G401 (cell line): ENCODE measurements around the gene TFIP11. TPM values are rescaled to one million over a fixed set of nuclear protein-coding genes. Genes with fewer than 3 reads are reported as not detected.

ENCODE experiments used
- DNase-seq: peaks from one replicate; pipeline ENCODE4 v3.0.0-alpha.2; 2015; ENCODE audit warnings: low spot score
- in situ Hi-C: cut with HindIII; loops from 2 replicates; pipeline ENCODE4 v1.10.0; 2016; ENCODE audit warnings: low sequenced_read_pairs, mixed read lengths
- total RNA-seq: library from RNA; depleted of rRNA; stranded (reverse); fragments of >200 nt; shearing (Covaris generic); gene quantifications from 2 replicates; pipeline ENCODE4 v1.2.3, GENCODE V29; 2014; rRNA removed

Gene TFIP11
- total RNA-seq, result 39.1 and 60.0 TPM in 2 replicates

GRCh38 chr22:26512149-26512793 lies at the start of gene TFIP11:
TSS of gene TFIP11 (minus strand) at chr22:26512473. CDS start at chr22:26510272, 2,201 bp downstream.
- DNase-seq, result peak; percentile 94
- in situ Hi-C loops, result no loop called here

DNA sequence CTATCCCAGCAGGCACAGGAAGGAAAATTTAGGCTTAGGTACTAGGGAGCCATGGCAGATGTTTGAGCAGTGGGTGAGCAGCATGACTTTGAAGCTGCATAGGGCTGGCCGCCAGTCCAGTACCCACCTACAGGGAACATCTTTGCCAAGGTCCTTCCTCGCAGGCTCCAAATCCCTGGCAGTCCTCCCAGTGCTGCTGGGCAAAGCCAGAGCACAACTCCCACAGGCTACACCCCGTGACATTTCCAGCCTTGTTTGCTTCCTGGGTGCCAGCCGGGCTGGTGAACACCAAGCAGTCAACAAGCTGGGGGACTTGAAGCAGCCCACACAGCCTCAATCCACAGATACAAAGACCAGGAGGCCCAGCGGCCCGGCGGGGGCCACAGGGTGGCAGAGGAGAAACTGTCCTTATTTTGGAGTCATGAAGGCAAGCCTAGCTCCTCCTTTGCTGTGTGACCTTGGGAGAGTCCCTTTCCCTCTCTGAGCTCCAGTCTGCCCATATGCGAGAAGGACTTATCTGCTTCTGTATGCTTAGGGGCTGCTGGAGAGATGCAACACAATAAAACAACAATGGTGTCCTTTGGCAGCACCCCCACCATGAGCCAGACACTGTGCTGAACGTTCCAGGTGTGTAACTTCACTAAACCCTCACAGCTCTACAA lies 49.6 kb upstream of the TFIP11 start:
- in situ Hi-C loops, result no loop called here
- DNase-seq, result no peak

DNA sequence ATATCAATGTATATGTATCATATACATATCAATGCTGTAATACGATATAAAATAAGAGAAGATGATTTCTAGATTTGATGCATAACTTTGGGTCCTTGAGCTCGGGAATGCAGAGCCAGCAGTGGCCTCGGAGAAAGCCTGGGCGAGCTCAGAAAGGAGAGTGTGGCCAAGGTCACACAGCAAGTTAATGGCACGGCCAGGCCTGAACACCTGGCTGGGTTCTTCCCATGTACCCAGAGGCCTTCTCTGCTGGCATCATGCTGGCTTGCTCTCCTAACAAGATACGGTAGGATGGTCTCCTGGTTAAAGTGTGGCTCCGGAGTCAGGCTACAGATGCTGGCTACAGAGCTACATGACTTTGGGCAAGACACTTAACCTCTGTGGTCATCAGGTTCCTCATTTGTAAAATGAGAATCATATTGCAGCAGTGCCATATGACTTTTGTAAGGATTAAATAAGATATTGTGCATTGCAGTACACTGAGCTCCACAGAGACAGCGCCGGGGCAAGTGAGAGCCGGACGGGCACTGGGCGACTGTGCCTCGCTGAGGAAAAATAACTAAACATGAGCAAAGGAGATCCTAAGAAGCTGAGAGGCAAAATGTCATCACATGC lies 47.8 kb upstream of the TFIP11 start:
- DNase-seq, result no peak

DNA sequence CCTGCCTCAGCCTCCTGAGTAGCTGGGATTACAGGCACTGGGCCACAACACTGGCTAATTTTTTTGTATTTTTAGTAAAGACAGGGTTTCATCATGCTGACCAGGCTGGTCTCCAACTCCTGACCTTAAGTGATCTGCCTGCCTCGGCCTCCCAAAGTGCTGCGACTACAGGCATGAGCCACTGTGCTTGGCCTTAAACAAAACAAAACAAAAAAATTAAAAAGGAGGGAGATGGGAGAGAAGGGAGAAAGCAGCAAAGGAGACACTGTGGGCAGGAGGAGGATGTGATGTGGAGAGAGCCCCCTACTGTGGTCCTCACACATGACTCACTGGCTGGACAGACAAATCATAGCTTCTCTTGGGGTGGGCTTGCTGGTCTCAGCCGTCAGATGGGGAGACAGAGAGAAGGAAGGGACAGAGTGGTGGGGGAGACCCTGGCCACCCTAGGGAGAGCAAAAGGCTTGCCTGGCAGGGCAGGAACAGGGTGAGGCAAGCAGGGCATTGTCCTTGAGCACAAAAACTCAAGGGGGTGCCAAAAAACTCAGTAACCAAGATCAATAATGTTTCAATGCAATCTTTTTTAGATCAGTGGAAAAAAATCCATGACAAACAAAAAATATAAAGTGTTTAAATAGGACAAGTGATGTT lies 46.1 kb upstream of the TFIP11 start:
- in situ Hi-C loops, result no loop called here
- DNase-seq, result no peak

More for the DNA sequence above, 47.8 kb upstream of the TFIP11 start:
- in situ Hi-C loops, result no loop called here

- in situ Hi-C loops, result no loop called here
These were observed 44.6 kb upstream of the TFIP11 start for GRCh38 chr22:26556904-26557303.

GRCh38 chr22:26555478-26555877 lies 43.2 kb upstream of the TFIP11 start:
- no peak for DNase-seq
- in situ Hi-C loops, result no loop called here

More at GRCh38 chr22:26556904-26557303, 44.6 kb upstream of the TFIP11 start:
- DNase-seq, result no peak

DNA sequence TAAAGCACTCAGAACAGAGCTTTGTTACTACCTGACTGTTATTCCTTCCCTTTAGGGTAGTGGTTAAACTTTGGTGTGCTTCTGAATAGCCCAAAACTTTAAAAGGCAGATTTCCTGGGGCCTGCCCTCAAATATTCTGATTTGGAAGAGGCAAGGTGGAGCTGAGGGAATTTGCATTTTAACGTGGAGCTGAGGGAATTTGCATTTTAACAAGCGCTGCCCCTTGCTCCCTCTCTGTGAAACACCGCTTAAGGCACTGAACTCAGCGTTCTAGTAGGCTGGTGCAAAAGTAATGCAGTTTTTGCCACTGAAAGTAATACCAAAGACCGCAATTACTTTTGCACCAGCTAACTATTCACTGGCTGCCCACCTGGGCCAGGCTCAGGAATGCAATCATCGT lies 42.7 kb upstream of the TFIP11 start:
- no peak for DNase-seq
- in situ Hi-C loops, result no loop called here

- in situ Hi-C loops, result no loop called here
- no peak for DNase-seq
These were observed 40.9 kb upstream of the TFIP11 start for GRCh38 chr22:26553056-26553752.

DNA sequence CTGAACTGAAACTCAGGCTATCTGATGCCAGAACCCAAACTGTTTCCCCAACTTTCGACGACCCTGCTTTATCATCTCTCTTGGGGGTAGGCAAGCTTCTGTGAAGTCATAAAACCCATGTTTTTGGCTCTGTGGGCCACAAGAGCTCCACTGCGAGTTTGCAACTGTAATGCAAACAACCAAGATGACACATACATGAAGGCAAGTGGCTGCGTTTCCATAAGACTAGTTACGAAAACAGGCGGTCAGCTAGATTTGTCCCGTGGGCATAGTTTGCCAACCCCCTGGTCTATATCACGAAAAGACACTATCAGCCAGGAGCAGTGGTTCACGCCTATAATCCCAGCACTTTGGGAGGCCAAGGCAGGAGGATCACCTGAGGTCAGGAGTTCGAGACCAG lies 40.2 kb upstream of the TFIP11 start:
- in situ Hi-C loops, result no loop called here
- no peak for DNase-seq

DNA sequence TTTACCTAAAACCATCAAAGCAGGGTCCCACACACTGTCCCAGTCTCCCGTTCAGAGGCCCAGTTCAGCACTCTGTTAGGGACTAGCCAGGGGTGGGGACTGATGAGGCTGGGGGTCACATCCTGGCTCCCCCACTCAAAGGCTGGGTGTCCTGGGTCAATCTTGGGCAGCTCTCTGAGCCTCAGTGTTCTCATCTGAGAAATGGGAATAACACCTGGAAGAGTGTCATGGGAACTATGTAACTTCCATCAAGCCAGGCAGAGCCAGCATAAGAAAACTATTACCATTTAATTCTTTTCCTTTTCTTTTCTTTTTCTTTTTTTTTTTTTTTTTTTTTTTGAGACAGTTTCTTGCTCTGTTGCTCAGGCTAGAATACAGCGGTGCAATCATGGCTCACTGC lies 39.3 kb upstream of the TFIP11 start:
- in situ Hi-C loops, result no loop called here
- no peak for DNase-seq

DNA sequence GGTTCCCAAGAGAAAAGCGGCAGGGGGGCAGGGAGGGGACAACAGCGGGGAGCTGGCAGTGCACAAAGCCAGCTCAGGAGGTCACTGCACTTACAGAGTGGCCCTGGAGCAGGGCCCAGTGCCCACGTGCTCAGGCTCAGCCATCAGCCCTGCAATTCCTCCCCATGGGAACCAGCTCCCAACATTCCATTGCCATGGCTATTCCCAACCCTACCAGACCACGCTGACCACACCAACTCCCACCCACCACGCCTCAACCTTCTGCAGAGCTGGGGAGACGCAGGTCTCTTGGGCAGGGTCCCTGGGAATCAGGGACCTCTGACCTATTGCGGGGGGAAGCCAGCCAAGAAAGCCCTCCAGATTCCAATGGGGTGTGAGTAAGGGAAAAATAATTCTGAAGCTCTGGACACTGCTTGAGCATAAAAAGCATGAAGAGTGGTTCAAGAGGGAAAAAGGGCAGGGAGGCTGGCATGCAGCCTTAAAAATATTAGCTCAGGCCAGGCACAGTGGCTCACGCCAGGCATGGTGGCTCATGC lies 38.3 kb upstream of the TFIP11 start:
- DNase-seq, result peak; percentile 22
- in situ Hi-C loops, result no loop called here

DNA sequence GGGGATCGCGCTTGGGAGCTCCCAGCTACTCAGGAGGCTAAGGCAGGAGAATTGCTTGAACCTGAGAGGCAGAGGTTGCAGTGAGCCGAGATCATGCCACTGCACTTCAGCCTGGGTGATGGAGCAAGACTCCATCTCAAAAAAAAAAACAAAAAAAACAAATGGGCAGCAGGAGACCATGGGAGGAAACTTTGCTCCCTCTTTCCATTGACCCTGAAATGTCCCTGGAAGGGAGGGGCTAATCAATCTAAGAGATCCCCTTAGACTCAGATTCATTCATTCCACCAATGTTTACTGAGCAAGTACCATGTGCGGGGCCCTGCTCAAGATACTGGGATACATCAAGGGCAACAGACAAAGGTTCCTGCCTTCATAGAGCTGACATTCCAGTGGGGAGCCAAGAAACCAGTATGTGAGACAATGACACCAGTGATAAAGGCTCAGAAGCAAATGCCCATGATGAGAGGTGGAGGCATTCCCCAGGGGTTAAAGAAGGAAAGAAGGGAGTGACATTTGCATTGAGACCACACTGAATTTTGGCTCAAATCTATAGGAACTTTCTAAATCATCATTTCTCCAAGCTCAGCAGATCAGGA lies 37.7 kb upstream of the TFIP11 start:
- DNase-seq, result no peak
- in situ Hi-C loops, result no loop called here

DNA sequence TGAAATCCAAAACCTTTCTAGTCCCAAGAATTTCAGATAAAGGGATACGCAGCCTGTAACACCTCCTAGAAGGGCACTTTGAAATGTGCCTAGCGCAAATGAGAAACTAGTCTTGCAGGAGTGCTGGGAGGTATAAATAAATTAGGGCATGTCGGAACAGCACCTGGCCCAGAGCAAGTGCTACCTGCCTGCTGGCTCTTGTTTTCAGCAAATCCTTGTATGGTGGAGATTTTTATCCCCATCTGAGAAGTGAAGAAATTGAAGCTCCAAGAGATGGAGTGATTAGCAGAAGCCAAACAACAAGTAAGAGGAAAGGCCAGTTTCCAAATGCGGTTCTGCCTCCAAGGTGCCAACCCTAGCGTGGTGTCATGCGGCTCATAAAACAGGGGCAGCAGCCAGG lies 36.7 kb upstream of the TFIP11 start:
- DNase-seq, result no peak
- in situ Hi-C loops, result no loop called here

DNA sequence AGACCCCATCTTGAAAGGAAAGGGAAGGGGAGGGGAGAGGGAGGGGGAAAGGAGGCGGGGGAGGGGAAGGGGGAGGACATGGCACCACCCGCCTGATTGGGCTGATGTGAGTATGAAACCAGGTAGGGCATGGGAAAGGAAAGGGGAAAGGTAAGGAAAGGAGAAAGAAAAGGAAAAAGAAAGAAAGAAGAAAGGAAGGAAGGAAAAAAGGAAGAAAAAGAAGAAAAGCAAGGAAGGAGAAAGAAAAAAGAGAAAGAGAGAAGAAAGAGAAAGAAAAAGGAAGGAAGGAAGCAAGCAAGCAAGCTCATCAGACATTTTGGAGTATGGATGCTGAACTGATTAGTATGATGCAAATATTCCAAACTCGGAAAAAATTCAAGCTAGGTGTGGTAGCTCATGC lies 36.0 kb upstream of the TFIP11 start:
- DNase-seq, result no peak
- in situ Hi-C loops, result no loop called here

DNA sequence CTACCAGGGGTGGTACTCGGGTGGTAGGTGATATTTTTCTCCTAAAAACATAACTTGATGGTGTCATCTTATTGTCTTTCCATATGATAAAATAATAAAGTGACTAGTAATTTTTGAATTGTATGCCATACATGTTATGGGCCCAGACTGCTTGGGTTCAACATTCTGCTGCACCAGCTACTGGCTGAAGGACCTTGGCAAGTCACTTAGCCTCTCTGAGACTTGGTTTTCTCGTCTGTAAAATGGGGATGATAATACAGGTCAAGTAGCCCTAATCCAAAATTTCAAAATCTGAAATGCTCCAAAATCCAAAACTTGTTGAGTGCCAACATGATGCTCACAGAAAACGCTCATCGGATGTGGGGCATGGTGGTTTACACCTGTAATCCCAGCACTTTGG lies 35.6 kb upstream of the TFIP11 start:
- in situ Hi-C loops, result no loop called here
- DNase-seq, result no peak

- in situ Hi-C loops, result no loop called here
- DNase-seq, result no peak
These were observed 35.2 kb upstream of the TFIP11 start for GRCh38 chr22:26547426-26547825.

DNA sequence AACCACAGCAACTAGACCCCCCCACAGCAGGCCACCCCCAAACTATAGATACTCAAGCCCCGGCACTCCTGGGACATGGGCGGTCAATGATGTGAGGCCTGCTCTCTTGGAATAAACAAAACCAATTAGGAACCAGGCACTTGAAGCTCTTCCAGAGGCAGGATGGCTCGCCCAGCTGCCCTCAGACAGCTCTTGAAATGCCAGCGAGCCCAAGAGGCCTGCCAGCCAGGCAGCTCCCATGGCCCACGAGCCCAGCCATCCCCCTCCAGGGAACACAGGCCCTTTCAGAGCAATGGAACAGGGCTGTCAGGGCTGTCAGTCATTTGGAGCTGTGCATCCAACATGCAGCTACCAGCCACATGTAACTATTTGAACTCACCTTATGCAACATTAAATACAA lies 34.0 kb upstream of the TFIP11 start:
- DNase-seq, result no peak
- in situ Hi-C loops, result no loop called here

- in situ Hi-C loops, result no loop called here
- DNase-seq, result no peak
These were observed 33.6 kb upstream of the TFIP11 start for GRCh38 chr22:26545827-26546226.

DNA sequence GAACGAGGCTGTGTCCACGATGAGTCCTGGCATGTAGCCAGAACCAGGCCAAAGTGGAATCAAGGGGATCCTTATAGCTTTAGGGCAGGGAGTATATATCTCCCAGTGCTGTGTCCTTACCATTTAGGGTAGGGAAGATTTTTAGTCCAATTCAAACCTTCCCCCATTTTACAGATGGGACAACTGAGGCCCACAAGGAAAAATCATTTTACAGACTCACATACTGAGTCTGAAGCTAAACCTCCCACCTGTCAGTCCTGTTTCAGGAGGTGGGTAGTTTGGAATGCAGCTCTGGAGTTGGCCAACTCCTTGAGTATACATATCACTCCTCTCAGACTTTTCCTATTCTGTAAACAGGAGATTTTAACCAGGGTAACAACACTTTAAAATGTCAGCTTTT lies 33.1 kb upstream of the TFIP11 start:
- in situ Hi-C loops, result no loop called here

More for the DNA sequence above, 33.1 kb upstream of the TFIP11 start:
- no peak for DNase-seq
